Measurements from ENCODE around the gene LPAR5. TPM values are rescaled to one million over a fixed set of nuclear protein-coding genes. Genes with fewer than 3 reads are reported as not detected.

LPAR5 gene
- total and polyA plus RNA-seq, 2 of the 8 experiments (the other 6 are each of a cell fraction or from before 2014, with no cell fraction given), result 0.22 to 0.24 TPM

- peaks cover 0 to 4% (median 0%) of the 10 kb centered on the region in 4 experiments; a peak in 1 of 7 replicates for H3K4me1 ChIP-seq (replicated peaks in 1 of 4; ENCODE audit: control insufficient read depth in 3 of 4, insufficient read depth in 4 of 4, low read length in 3 of 4)
- ChIA-PET POLR2A (ENCODE audit: partially characterized antibody) (interaction anchor here (0.6 to 5.9 kb wide), 15 partner anchors 11 to 133 kb away, joined by 3 to 72 read pairs (median 3); partner anchors contain the start of gene ZNF384), CTCF (ENCODE audit: partially characterized antibody) (interaction anchor here (0.5 to 11.6 kb wide), 9 partner anchors 16 to 388 kb away, joined by 3 to 125 read pairs (median 4); partner anchors contain the start of gene ZNF384)
- no peaks in the 10 kb centered on the region for H3K27me3 ChIP-seq (replicated peaks in 1 of 4; ENCODE audit: control insufficient read depth in 3 of 4, extremely low read depth in 1 of 4, insufficient read depth in 3 of 4, low read length in 3 of 4)
- H3K14ac ChIP-seq (ENCODE audit: insufficient read length), result no peak overlapping the region
- H2AK5ac ChIP-seq (ENCODE audit: low read depth, low read length), result no peak overlapping the region
- no peak overlapping the region for H2BK12ac ChIP-seq (ENCODE audit: low read depth, low read length)
- no peak overlapping the region for H3K4me2 ChIP-seq (ENCODE audit: insufficient read depth in 1 of 2, low read depth in 2 of 2, low read length in 2 of 2)
- peaks cover 8 to 31% (median 23%) of the 10 kb centered on the region in 4 experiments; a peak in 7 of 8 replicates for H3K36me3 ChIP-seq (ENCODE audit: control insufficient read depth in 2 of 4, insufficient read depth in 4 of 4, low read length in 3 of 4)
- FAIRE-seq (no peak), DNase-seq (ENCODE audit: low read depth in 1 of 2, low spot score in 2 of 2) (no peak)
- no peak overlapping the region for H4K8ac ChIP-seq (ENCODE audit: extremely low read depth, insufficient read depth, low read length)
- no peak overlapping the region for H3K56ac ChIP-seq (replicated peaks; ENCODE audit: insufficient read length, low read depth, low read length)
- no peak overlapping the region for H2BK120ac ChIP-seq (replicated peaks; ENCODE audit: low read depth, low read length)
- H3K4ac ChIP-seq (replicated peaks; ENCODE audit: insufficient read length, low read depth, low read length), result no peak overlapping the region
- peaks cover 6% of the 10 kb centered on the region for H3K23me2 ChIP-seq (ENCODE audit: low read depth, low read length)
- H3K4me3 ChIP-seq (ENCODE audit: extremely low read depth in 1 of 4, insufficient read depth in 2 of 4, low read depth in 3 of 4, low read length in 4 of 4), result no peak overlapping the region
- no peak overlapping the region for H3K23ac ChIP-seq (ENCODE audit: insufficient read length)
- no peak overlapping the region for H4K5ac ChIP-seq (ENCODE audit: insufficient read length, low read depth, low read length)
- H3K79me1 ChIP-seq (ENCODE audit: low read depth, low read length), result no peaks in the 10 kb centered on the region
- no peak overlapping the region for H3K9ac ChIP-seq (replicated peaks in 1 of 4; ENCODE audit: extremely low read depth in 1 of 4, low read depth in 3 of 4, low read length in 3 of 4)
- H3K18ac ChIP-seq (ENCODE audit: extremely low read depth, low read length), result no peak overlapping the region
- no peaks in the 10 kb centered on the region for H3K9me3 ChIP-seq (ENCODE audit: insufficient read depth in 2 of 2, low read depth in 1 of 2, low read length in 1 of 2)
- no peaks in the 10 kb centered on the region for H4K20me1 ChIP-seq (replicated peaks in 1 of 2; ENCODE audit: control insufficient read depth in 1 of 2, insufficient read depth in 2 of 2, low read length in 2 of 2)
- H2BK15ac ChIP-seq (ENCODE audit: low read length), result no peak overlapping the region
- H4K91ac ChIP-seq (replicated peaks; ENCODE audit: insufficient read length, low read length), result no peak overlapping the region
- H3K27ac ChIP-seq (ENCODE audit: low read depth, low read length), result no peak overlapping the region
- no peak overlapping the region for H2BK20ac ChIP-seq (ENCODE audit: low read length)
- 88% methylated on average over 1 of the region's 2 CpGs; no CpG with 5 or more reads in 1 of the 2 experiments for WGBS, 2 experiments (ENCODE audit: extremely low coverage in 1 of 2, insufficient coverage in 1 of 2, insufficient read length in 1 of 2, insufficient replicate concordance in 2 of 2, low coverage in 1 of 2, low lambda C conversion rate in 2 of 2, missing lambda C conversion rate in 1 of 2)
- no peak overlapping the region for H2BK5ac ChIP-seq (ENCODE audit: low read depth, low read length)
- H2AFZ ChIP-seq (ENCODE audit: low read length), result no peak overlapping the region
- peaks cover 0 to 11% of the 10 kb centered on the region in 2 experiments; a peak in 3 of 4 replicates for H3K79me2 ChIP-seq (ENCODE audit: control insufficient read depth in 1 of 2, insufficient read depth in 2 of 2, low read length in 2 of 2)
- TF ChIP-seq KDM4A (IDR thresholded peaks at IDR 0.05; ENCODE audit: low read depth, low read length, severe bottlenecking), result no peak
- TF ChIP-seq SP2 (IDR thresholded peaks at IDR 0.05; ENCODE audit: low read length), result no peak
- TF ChIP-seq MAFK (IDR thresholded peaks at IDR 0.05; ENCODE audit: low read depth, low read length), result no peak
- no peak for TF ChIP-seq CTCF (IDR thresholded peaks at IDR 0.05; ENCODE audit: control extremely low read depth in 1 of 3, insufficient read depth in 1 of 3, low read depth in 1 of 3, low read length in 3 of 3)
- no peak for TF ChIP-seq KDM5A (IDR thresholded peaks at IDR 0.05; ENCODE audit: low read length)
- TF ChIP-seq SIN3A (conservative IDR thresholded peaks at IDR 0.05 in 1 of 2, IDR thresholded peaks at IDR 0.05 in 1 of 2; ENCODE audit: low read depth in 1 of 2, low read length in 2 of 2), result no peak
These were observed 29.1 kb upstream of the LPAR5 start for GRCh38 chr12:6664902-6665301.

All from H1 (cell line).